ENCODE results near the gene ITGA11.

GRCh38 chr15:68286256-68286655, 145.7 kb downstream of the ITGA11 start:
- TF ChIP-seq, protein P1, sequence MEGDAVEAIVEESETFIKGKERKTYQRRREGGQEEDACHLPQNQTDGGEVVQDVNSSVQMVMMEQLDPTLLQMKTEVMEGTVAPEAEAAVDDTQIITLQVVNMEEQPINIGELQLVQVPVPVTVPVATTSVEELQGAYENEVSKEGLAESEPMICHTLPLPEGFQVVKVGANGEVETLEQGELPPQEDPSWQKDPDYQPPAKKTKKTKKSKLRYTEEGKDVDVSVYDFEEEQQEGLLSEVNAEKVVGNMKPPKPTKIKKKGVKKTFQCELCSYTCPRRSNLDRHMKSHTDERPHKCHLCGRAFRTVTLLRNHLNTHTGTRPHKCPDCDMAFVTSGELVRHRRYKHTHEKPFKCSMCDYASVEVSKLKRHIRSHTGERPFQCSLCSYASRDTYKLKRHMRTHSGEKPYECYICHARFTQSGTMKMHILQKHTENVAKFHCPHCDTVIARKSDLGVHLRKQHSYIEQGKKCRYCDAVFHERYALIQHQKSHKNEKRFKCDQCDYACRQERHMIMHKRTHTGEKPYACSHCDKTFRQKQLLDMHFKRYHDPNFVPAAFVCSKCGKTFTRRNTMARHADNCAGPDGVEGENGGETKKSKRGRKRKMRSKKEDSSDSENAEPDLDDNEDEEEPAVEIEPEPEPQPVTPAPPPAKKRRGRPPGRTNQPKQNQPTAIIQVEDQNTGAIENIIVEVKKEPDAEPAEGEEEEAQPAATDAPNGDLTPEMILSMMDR (conservative IDR thresholded peaks at IDR 0.05; ENCODE audit: low read depth, low read length): no peak
- no peak for TF ChIP-seq EZH2 (IDR thresholded peaks at IDR 0.05; ENCODE audit: low read length, unreplicated experiment)
- no peak for TF ChIP-seq EZH2phosphoT487 (IDR thresholded peaks at IDR 0.05; ENCODE audit: borderline replicate concordance, low read length)

All from PC-3 (cell line).